HCT116 (cell line): ENCODE results near the gene ERICH6B. TPM values are rescaled to one million over a fixed set of nuclear protein-coding genes. Genes with fewer than 3 reads are reported as not detected.

Source experiments
- ATAC-seq: fragments of 200-7000 bp; cut with Tn5 transposase; 2 replicates; pipeline ENCODE4 v1.9.1; 2020; ENCODE audit warnings: mild to moderate bottlenecking, moderate library complexity
- BruUV-seq: library from RNA; stranded (reverse); fragments of 400-500 nt; replicated peaks from 2 replicates; lab custom pipeline; 2021; lab: Mats Ljungman, UMichigan
- CTCF ChIA-PET: fragments of 300-600 bp; sonication (Branson Sonifier 250); formaldehyde crosslinking; loops from one replicate; lab custom pipeline; 2021; ENCODE audit warnings: antibody characterized with exemption; lab: Charles Lee
- POLR2A ChIA-PET: fragments of 300-600, 350-600 bp; sonication (Branson Sonifier 250); formaldehyde crosslinking; loops from one replicate; lab custom pipeline; 2021; ENCODE audit warnings: antibody characterized with exemption; lab: Charles Lee
- RAD21 ChIA-PET, 2 experiments: fragments of 300-600 bp; sonication (Branson Sonifier 250); formaldehyde crosslinking; loops; one replicate each; lab custom pipeline; 2023; ENCODE audit warnings: low total read pairs in 2 of 2; ENCODE audit not compliant: uncharacterized antibody in 2 of 2, unreplicated experiment in 2 of 2, low non-redundant PET in 1 of 2; lab: Charles Lee
- DNase-seq: peaks from one replicate; pipeline ENCODE4 v3.0.0-alpha.2; 2010; ENCODE audit warnings: low read depth, low spot score
- H2AFZ ChIP-seq: fragments of 200-600 bp; shearing (Covaris generic), sonication (generic); 2 replicates; pipeline ENCODE4 v1.6.1; 2017; ENCODE audit warnings: low read depth, mixed run types, mixed read lengths, antibody characterized with exemption, low read length; ENCODE audit not compliant: poor library complexity, severe bottlenecking
- H3K27ac ChIP-seq: 2 replicates; pipeline ENCODE4 v1.5.1; 2012; ENCODE audit warnings: low read depth, low read length
- H3K27me3 ChIP-seq: fragments of 200-600 bp; sonication (generic); 2 replicates; pipeline ENCODE4 v1.6.1; 2016; ENCODE audit warnings: mixed run types, low read length, mixed read lengths; ENCODE audit not compliant: insufficient read depth
- H3K36me3 ChIP-seq, 2 experiments: fragments of 200-500 bp in 1 of 2; fragments of 200-600 bp in 1 of 2; sonication (Bioruptor generic) in 1 of 2; sonication (generic) in 1 of 2; 2 replicates each; pipeline versions ENCODE4 v1.5.1 to v1.6.1; 2014 to 2016; ENCODE audit warnings: low read length in 2 of 2, inconsistent platforms in 1 of 2, mixed read lengths in 1 of 2, mixed run types in 1 of 2; ENCODE audit not compliant: insufficient read depth in 2 of 2, control insufficient read depth in 1 of 2
- H3K4me1 ChIP-seq, 2 experiments: fragments of 200-600 bp in 1 of 2; sonication (generic) in 1 of 2; 2 replicates each; pipeline versions ENCODE4 v1.5.1 to v1.6.1; 2012 to 2017; ENCODE audit warnings: low read length in 2 of 2, inconsistent platforms in 1 of 2, mild to moderate bottlenecking in 1 of 2, mixed read lengths in 1 of 2, mixed run types in 1 of 2, moderate library complexity in 1 of 2; ENCODE audit not compliant: insufficient read depth in 2 of 2, control insufficient read depth in 1 of 2
- H3K4me2 ChIP-seq: fragments of 200-600 bp; sonication (generic); 2 replicates; pipeline ENCODE4 v1.6.1; 2017; ENCODE audit warnings: mixed run types, low read length, mixed read lengths
- H3K4me3 ChIP-seq, 2 experiments: fragments of 200-600 bp in 1 of 2; sonication (generic) in 1 of 2; replicated peaks in 1 of 2; 2 replicates each; pipeline ENCODE4 v1.5.1; 2011 to 2016; ENCODE audit warnings: low read length in 2 of 2, control low read depth in 1 of 2, low read depth in 1 of 2, mild to moderate bottlenecking in 1 of 2, mixed read lengths in 1 of 2, mixed run types in 1 of 2
- H3K79me2 ChIP-seq: fragments of 200-600 bp; sonication (generic); 2 replicates; pipeline ENCODE4 v1.6.1; 2017; ENCODE audit warnings: mild to moderate bottlenecking, mixed run types, low read length, moderate library complexity, mixed read lengths; ENCODE audit not compliant: insufficient read depth
- H3K9ac ChIP-seq: fragments of 200-600 bp; sonication (generic); 2 replicates; pipeline ENCODE4 v1.6.1; 2016; ENCODE audit warnings: low read length, mixed read lengths
- H3K9me2 ChIP-seq: fragments of 200-600 bp; sonication (generic), shearing (Covaris generic); 2 replicates; pipeline ENCODE4 v1.6.1; 2017; ENCODE audit warnings: mixed run types, mild to moderate bottlenecking, moderate library complexity; ENCODE audit not compliant: insufficient read depth
- H3K9me3 ChIP-seq, 2 experiments: fragments of 200-500 bp in 1 of 2; fragments of 200-600 bp in 1 of 2; sonication (Bioruptor generic) in 1 of 2; sonication (generic) in 1 of 2; 2 replicates each; pipeline ENCODE4 v1.6.1; 2014 to 2017; ENCODE audit warnings: low read length in 2 of 2, mixed read lengths in 2 of 2, inconsistent platforms in 1 of 2, low read depth in 1 of 2, mild to moderate bottlenecking in 1 of 2, mixed run types in 1 of 2, moderate library complexity in 1 of 2; ENCODE audit not compliant: control insufficient read depth in 1 of 2, insufficient read depth in 1 of 2
- H4K20me1 ChIP-seq: fragments of 200-600 bp; sonication (generic), shearing (Covaris generic); 2 replicates; pipeline ENCODE4 v1.6.1; 2017; ENCODE audit warnings: mixed run types, mild to moderate bottlenecking, moderate library complexity; ENCODE audit not compliant: insufficient read depth
- CBX3 ChIP-seq: IDR thresholded peaks from 2 replicates; pipeline ENCODE4 v1.6.1; 2012; ENCODE audit warnings: low read depth
- CEBPB ChIP-seq: IDR thresholded peaks from 2 replicates; pipeline ENCODE4 v1.6.1; 2012; ENCODE audit warnings: low read depth
- EGR1 ChIP-seq: IDR thresholded peaks from 2 replicates; pipeline ENCODE4 v1.6.1; 2012; ENCODE audit warnings: low read depth
- ELF1 ChIP-seq: IDR thresholded peaks from 2 replicates; pipeline ENCODE4 v1.6.1; 2012; ENCODE audit warnings: low read depth, borderline replicate concordance
- EZH2 ChIP-seq: fragments of 200-600 bp; sonication (generic); IDR thresholded peaks from 2 replicates; pipeline ENCODE4 v1.6.1; 2017; ENCODE audit warnings: antibody characterized with exemption, mixed run types
- EZH2phosphoT487 ChIP-seq: fragments of 200-600 bp; IDR thresholded peaks from 2 replicates; pipeline ENCODE4 v1.6.1; 2018; ENCODE audit warnings: antibody characterized with exemption, borderline replicate concordance
- FOSL1 ChIP-seq: IDR thresholded peaks from 2 replicates; pipeline ENCODE4 v1.6.1; 2012; ENCODE audit warnings: low read depth
- JUND ChIP-seq: IDR thresholded peaks from 2 replicates; pipeline ENCODE4 v1.6.1; 2012
- POLR2A ChIP-seq: IDR thresholded peaks from 2 replicates; pipeline ENCODE4 v1.7.0; 2011; ENCODE audit warnings: borderline replicate concordance; ENCODE audit not compliant: insufficient read depth, insufficient read length; ENCODE audit errors: extremely low read depth
- POLR2AphosphoS5 ChIP-seq: IDR thresholded peaks from 2 replicates; pipeline ENCODE4 v1.6.1; 2011; ENCODE audit warnings: mild to moderate bottlenecking, low read depth, low read length, moderate library complexity
- RAD21 ChIP-seq: IDR thresholded peaks from 2 replicates; pipeline ENCODE4 v1.6.1; 2012; ENCODE audit warnings: low read depth, mild to moderate bottlenecking
- SIN3A ChIP-seq: IDR thresholded peaks from 2 replicates; pipeline ENCODE4 v1.6.1; 2012; ENCODE audit warnings: low read depth
- SP1 ChIP-seq: IDR thresholded peaks from 2 replicates; pipeline ENCODE4 v1.6.1; 2012; ENCODE audit warnings: low read depth
- TCF7L2 ChIP-seq: IDR thresholded peaks from 2 replicates; pipeline ENCODE4 v1.7.0; 2011; ENCODE audit warnings: borderline replicate concordance, inconsistent platforms; ENCODE audit not compliant: insufficient read depth, insufficient read length; ENCODE audit errors: extremely low read depth
- YY1 ChIP-seq: IDR thresholded peaks from 2 replicates; pipeline ENCODE4 v1.6.1; 2011; ENCODE audit warnings: low read length, low read depth, moderate library complexity, mild to moderate bottlenecking; ENCODE audit not compliant: insufficient replicate concordance; ENCODE audit errors: extremely low read depth
- ZFX ChIP-seq: fragments of 450-650 bp; IDR thresholded peaks from 2 replicates; pipeline ENCODE4 v1.6.1; 2017
- ZNF274 ChIP-seq: fragments of 200-500 bp; sonication (Bioruptor generic); IDR thresholded peaks from 2 replicates; pipeline ENCODE4 v1.6.1; 2014; ENCODE audit warnings: mild to moderate bottlenecking, low read depth, low read length, inconsistent platforms
- intact Hi-C: fragments of 100-400 bp; cut with micrococcal nuclease; formaldehyde crosslinking; loops from 2 replicates; pipeline ENCODE4 v1.10.0; 2022
- total RNA-seq: library from RNA; stranded (reverse); gene quantifications from one replicate; pipeline ENCODE4 v1.2.1, GENCODE V29; 2021; ENCODE audit not compliant: unreplicated experiment
- TF ChIP-seq, protein P1 (sequence below): IDR thresholded peaks from 2 replicates; pipeline ENCODE4 v1.6.1; 2012
- TF ChIP-seq, protein P2 (sequence below): IDR thresholded peaks from 2 replicates; pipeline ENCODE4 v1.6.1; 2012
- TF ChIP-seq, protein P3 (sequence below): IDR thresholded peaks from 2 replicates; pipeline ENCODE4 v1.6.1; 2012; ENCODE audit warnings: low read depth
- TF ChIP-seq, protein P4 (sequence below), 3 experiments: fragments of 200-600 bp in 1 of 3; sonication (generic) in 1 of 3; IDR thresholded peaks in 2 of 3; conservative IDR thresholded peaks in 1 of 3; 2 replicates each; pipeline ENCODE4 v1.5.1; 2012 to 2017; ENCODE audit warnings: low read depth in 2 of 3, low read length in 2 of 3, antibody characterized with exemption in 1 of 3, borderline replicate concordance in 1 of 3, control low read depth in 1 of 3, mild to moderate bottlenecking in 1 of 3, mixed read lengths in 1 of 3, mixed run types in 1 of 3, moderate library complexity in 1 of 3; ENCODE audit not compliant: insufficient read depth in 1 of 3
- TF ChIP-seq, protein P5 (sequence below): IDR thresholded peaks from 2 replicates; pipeline ENCODE4 v1.6.1; 2011; ENCODE audit warnings: mild to moderate bottlenecking, low read length, moderate library complexity; ENCODE audit not compliant: insufficient replicate concordance; ENCODE audit errors: extremely low read depth

ERICH6B gene
- total RNA-seq, 1 experiment from 2014 or later, result not detected

DNA sequence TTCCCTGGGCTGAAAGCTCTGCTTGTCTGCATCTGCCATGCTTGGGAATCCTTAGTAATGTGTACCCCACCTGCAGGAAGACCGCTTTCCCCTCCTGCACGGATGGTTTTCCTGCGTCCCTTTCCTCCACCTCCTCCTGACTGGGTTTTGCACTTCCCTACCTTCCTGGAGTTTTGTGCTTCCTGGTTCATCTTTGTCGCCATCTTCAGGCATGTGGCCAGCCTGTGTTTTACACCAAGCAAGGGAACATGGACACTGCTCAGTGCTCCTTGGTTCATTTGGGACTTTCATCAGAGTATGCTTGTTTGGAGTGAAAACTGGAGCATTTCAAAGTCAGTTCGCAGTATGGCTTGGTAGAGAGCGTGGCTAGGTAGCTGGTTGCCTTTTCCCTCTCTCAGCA is 30.7 kb downstream of the ERICH6B start:
- no peak for TF ChIP-seq SP1
- no peak for TF ChIP-seq CBX3
- TF ChIP-seq, protein P1, sequence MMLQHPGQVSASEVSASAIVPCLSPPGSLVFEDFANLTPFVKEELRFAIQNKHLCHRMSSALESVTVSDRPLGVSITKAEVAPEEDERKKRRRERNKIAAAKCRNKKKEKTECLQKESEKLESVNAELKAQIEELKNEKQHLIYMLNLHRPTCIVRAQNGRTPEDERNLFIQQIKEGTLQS, result no peak
- TF ChIP-seq RAD21, result peak; percentile 23; the same call in 1 of the 2 replicates
- TF ChIP-seq EGR1, result no peak
- TF ChIP-seq, protein P2, sequence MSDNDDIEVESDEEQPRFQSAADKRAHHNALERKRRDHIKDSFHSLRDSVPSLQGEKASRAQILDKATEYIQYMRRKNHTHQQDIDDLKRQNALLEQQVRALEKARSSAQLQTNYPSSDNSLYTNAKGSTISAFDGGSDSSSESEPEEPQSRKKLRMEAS, result no peak
- TF ChIP-seq, protein P3, sequence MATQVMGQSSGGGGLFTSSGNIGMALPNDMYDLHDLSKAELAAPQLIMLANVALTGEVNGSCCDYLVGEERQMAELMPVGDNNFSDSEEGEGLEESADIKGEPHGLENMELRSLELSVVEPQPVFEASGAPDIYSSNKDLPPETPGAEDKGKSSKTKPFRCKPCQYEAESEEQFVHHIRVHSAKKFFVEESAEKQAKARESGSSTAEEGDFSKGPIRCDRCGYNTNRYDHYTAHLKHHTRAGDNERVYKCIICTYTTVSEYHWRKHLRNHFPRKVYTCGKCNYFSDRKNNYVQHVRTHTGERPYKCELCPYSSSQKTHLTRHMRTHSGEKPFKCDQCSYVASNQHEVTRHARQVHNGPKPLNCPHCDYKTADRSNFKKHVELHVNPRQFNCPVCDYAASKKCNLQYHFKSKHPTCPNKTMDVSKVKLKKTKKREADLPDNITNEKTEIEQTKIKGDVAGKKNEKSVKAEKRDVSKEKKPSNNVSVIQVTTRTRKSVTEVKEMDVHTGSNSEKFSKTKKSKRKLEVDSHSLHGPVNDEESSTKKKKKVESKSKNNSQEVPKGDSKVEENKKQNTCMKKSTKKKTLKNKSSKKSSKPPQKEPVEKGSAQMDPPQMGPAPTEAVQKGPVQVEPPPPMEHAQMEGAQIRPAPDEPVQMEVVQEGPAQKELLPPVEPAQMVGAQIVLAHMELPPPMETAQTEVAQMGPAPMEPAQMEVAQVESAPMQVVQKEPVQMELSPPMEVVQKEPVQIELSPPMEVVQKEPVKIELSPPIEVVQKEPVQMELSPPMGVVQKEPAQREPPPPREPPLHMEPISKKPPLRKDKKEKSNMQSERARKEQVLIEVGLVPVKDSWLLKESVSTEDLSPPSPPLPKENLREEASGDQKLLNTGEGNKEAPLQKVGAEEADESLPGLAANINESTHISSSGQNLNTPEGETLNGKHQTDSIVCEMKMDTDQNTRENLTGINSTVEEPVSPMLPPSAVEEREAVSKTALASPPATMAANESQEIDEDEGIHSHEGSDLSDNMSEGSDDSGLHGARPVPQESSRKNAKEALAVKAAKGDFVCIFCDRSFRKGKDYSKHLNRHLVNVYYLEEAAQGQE, result no peak
- no peak for TF ChIP-seq ZFX
- no peak for TF ChIP-seq EZH2
- TF ChIP-seq ELF1, result no peak; the same call in 1 of the 2 replicates
- TF ChIP-seq FOSL1, result no peak
- peak; percentile 17 for TF ChIP-seq YY1
- TF ChIP-seq ZNF274, result no peak
- no peak for TF ChIP-seq TCF7L2
- no peak for TF ChIP-seq JUND
- TF ChIP-seq, protein P4, sequence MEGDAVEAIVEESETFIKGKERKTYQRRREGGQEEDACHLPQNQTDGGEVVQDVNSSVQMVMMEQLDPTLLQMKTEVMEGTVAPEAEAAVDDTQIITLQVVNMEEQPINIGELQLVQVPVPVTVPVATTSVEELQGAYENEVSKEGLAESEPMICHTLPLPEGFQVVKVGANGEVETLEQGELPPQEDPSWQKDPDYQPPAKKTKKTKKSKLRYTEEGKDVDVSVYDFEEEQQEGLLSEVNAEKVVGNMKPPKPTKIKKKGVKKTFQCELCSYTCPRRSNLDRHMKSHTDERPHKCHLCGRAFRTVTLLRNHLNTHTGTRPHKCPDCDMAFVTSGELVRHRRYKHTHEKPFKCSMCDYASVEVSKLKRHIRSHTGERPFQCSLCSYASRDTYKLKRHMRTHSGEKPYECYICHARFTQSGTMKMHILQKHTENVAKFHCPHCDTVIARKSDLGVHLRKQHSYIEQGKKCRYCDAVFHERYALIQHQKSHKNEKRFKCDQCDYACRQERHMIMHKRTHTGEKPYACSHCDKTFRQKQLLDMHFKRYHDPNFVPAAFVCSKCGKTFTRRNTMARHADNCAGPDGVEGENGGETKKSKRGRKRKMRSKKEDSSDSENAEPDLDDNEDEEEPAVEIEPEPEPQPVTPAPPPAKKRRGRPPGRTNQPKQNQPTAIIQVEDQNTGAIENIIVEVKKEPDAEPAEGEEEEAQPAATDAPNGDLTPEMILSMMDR (IDR thresholded peaks at IDR 0.05 in 2 of 3, conservative IDR thresholded peaks at IDR 0.05 in 1 of 3; ENCODE audit: borderline replicate concordance in 1 of 3, insufficient read depth in 1 of 3, low read depth in 2 of 3, low read length in 2 of 3), result peak in 2 of 3 experiments; percentile 39 to 40; a peak in 3 of 6 replicates
- no peak for TF ChIP-seq POLR2A
- no peak for TF ChIP-seq EZH2phosphoT487
- TF ChIP-seq, protein P5, sequence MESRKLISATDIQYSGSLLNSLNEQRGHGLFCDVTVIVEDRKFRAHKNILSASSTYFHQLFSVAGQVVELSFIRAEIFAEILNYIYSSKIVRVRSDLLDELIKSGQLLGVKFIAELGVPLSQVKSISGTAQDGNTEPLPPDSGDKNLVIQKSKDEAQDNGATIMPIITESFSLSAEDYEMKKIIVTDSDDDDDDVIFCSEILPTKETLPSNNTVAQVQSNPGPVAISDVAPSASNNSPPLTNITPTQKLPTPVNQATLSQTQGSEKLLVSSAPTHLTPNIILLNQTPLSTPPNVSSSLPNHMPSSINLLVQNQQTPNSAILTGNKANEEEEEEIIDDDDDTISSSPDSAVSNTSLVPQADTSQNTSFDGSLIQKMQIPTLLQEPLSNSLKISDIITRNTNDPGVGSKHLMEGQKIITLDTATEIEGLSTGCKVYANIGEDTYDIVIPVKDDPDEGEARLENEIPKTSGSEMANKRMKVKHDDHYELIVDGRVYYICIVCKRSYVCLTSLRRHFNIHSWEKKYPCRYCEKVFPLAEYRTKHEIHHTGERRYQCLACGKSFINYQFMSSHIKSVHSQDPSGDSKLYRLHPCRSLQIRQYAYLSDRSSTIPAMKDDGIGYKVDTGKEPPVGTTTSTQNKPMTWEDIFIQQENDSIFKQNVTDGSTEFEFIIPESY, result no peak
- TF ChIP-seq SIN3A, result no peak
- TF ChIP-seq CEBPB, result no peak
- no peak for TF ChIP-seq POLR2AphosphoS5
- DNase-seq (peak; percentile 16), ATAC-seq (peak; percentile 86)
- ChIA-PET POLR2A (no interaction called here), RAD21 (interaction anchor here in 1 of 2 experiments (0.6 kb wide), 1 partner anchor 166 kb away, joined by 5 read pairs; the partner anchor contains the start of gene SLC25A30), CTCF (no interaction called here)
- BruUV-seq, result no TSS peak
- Histone ChIP-seq H3K27me3 (no peaks in the 10 kb centered on the region), H3K9ac (no peak overlapping the region), H3K4me2 (no peak overlapping the region), H2AFZ (no peak overlapping the region), H3K79me2 (no peaks in the 10 kb centered on the region), H3K9me3 (no peaks in the 10 kb centered on the region), H4K20me1 (no peaks in the 10 kb centered on the region), H3K9me2 (no peaks in the 10 kb centered on the region), H3K4me1 (no peaks in the 10 kb centered on the region), H3K4me3 (no peak overlapping the region), H3K27ac (no peak overlapping the region), H3K36me3 (no peaks in the 10 kb centered on the region)
- intact Hi-C loops, result no loop called here
